ENCODE data around the gene HBP1. TPM values are rescaled to one million over a fixed set of nuclear protein-coding genes. Genes with fewer than 3 reads are reported as not detected.

Gene HBP1
- polyA plus RNA-seq, 2 of the 4 experiments (the other 2 are of a cell fraction), result 28.9 to 52.4 TPM

GRCh38 chr7:107234436-107234835, 65.6 kb downstream of the HBP1 start:
- no peak overlapping the region for H3K4me2 ChIP-seq
- 71% methylated on average over 3 of the region's 3 CpGs for WGBS (ENCODE audit: missing lambda C conversion rate)
- no peak overlapping the region for H3K4me3 ChIP-seq
- DNase-seq (ENCODE audit: low read depth in 1 of 2, low spot score in 1 of 2), result no peak
- ChIA-PET POLR2A (no interaction called here), CTCF (no interaction called here)
- no peak overlapping the region for H3K27ac ChIP-seq
- ATAC-seq, result no peak
- H3K9me3 ChIP-seq, result no peaks in the 10 kb centered on the region
- no peak for TF ChIP-seq HDAC2 (IDR thresholded peaks at IDR 0.05)
- TF ChIP-seq CEBPB (IDR thresholded peaks at IDR 0.05), result no peak
- TF ChIP-seq RNF2 (IDR thresholded peaks at IDR 0.05; ENCODE audit: borderline replicate concordance, low read depth), result no peak
- no peak for TF ChIP-seq GATA3 (IDR thresholded peaks at IDR 0.05; ENCODE audit: borderline replicate concordance)
- TF ChIP-seq EHF (CRISPR knock-in tag; IDR thresholded peaks at IDR 0.05), result no peak
- no peak for TF ChIP-seq FOSB (CRISPR knock-in tag; IDR thresholded peaks at IDR 0.05)
- H3K4me1 ChIP-seq, result no peaks in the 10 kb centered on the region
- no peak for FAIRE-seq

GRCh38 chr7:107236862-107237261, 68.1 kb downstream of the HBP1 start:
- TF ChIP-seq TFCP2L1 (CRISPR knock-in tag; IDR thresholded peaks at IDR 0.05) (no peak), BCL3 (IDR thresholded peaks at IDR 0.05) (no peak), MAZ (IDR thresholded peaks at IDR 0.05; ENCODE audit: borderline replicate concordance, low read depth, low read length) (no peak), FOXS1 (CRISPR knock-in tag; IDR thresholded peaks at IDR 0.05) (no peak), FOSL2 (IDR thresholded peaks at IDR 0.05) (no peak), FOSL2 (CRISPR knock-in tag; IDR thresholded peaks at IDR 0.05) (no peak), CTCF (IDR thresholded peaks at IDR 0.05) (no peak), HEYL (CRISPR knock-in tag; IDR thresholded peaks at IDR 0.05) (no peak), CEBPB (IDR thresholded peaks at IDR 0.05) (no peak), HOXB13 (CRISPR knock-in tag; IDR thresholded peaks at IDR 0.05; ENCODE audit: low read depth) (no peak), SMC3 (IDR thresholded peaks at IDR 0.05) (no peak), RCOR1 (IDR thresholded peaks at IDR 0.05; ENCODE audit: low read depth, low read length) (no peak), JUN (IDR thresholded peaks at IDR 0.05) (no peak), ZFP36 (IDR thresholded peaks at IDR 0.05; ENCODE audit: borderline replicate concordance, partially characterized antibody) (no peak), HOXA7 (CRISPR knock-in tag; IDR thresholded peaks at IDR 0.05) (no peak), MYC (IDR thresholded peaks at IDR 0.05; ENCODE audit: borderline replicate concordance, low read length) (no peak), REST (IDR thresholded peaks at IDR 0.05) (no peak), KDM5A (IDR thresholded peaks at IDR 0.05) (no peak), CBX8 (IDR thresholded peaks at IDR 0.05) (no peak), JUNB (IDR thresholded peaks at IDR 0.05) (no peak), CHD4 (IDR thresholded peaks at IDR 0.05; ENCODE audit: borderline replicate concordance) (no peak)
- H3K4me2 ChIP-seq, result no peak overlapping the region
- no peaks in the 10 kb centered on the region for H3K9me3 ChIP-seq
- ChIA-PET CTCF (interaction anchor here (0.6 kb wide), 1 partner anchor 22 kb away, joined by 3 read pairs; no protein-coding TSS in a partner anchor), POLR2A (no interaction called here)
- ATAC-seq (no peak), FAIRE-seq (no peak), DNase-seq (ENCODE audit: low read depth in 1 of 2, low spot score in 1 of 2) (no peak)
- no peak overlapping the region for H3K4me3 ChIP-seq
- H3K27ac ChIP-seq, result no peak overlapping the region
- no peaks in the 10 kb centered on the region for H3K4me1 ChIP-seq

Measured in A549 (cell line).